MM.1S (cell line): ENCODE data around the gene DACT2.

Experiments used
- DNase-seq: peaks from one replicate; pipeline ENCODE4 v3.0.0-alpha.2; 2015
- H2AFZ ChIP-seq: fragments of 300-600 bp; sonication (generic); 2 replicates; pipeline ENCODE4 v1.6.0; 2016; ENCODE audit warnings: antibody characterized with exemption, low read length
- H3F3A ChIP-seq: fragments of 300-600 bp; sonication (generic); 2 replicates; pipeline ENCODE4 v1.6.1; 2016; ENCODE audit warnings: mild to moderate bottlenecking, antibody characterized with exemption, low read length, moderate library complexity, mixed read lengths; ENCODE audit not compliant: insufficient read depth
- H3K27ac ChIP-seq: fragments of 300-600 bp; sonication (generic); 2 replicates; pipeline ENCODE4 v1.5.1; 2016; ENCODE audit warnings: mild to moderate bottlenecking, low read length
- H3K27me3 ChIP-seq: fragments of 300-600 bp; sonication (generic); replicated peaks from 2 replicates; pipeline ENCODE4 v1.6.0; 2016; ENCODE audit warnings: low read length; ENCODE audit not compliant: insufficient read depth
- H3K36me3 ChIP-seq: fragments of 300-600 bp; sonication (generic); replicated peaks from 2 replicates; pipeline ENCODE4 v1.6.1; 2016; ENCODE audit warnings: mild to moderate bottlenecking, low read length, mixed read lengths; ENCODE audit not compliant: insufficient read depth
- H3K4me1 ChIP-seq: fragments of 300-600 bp; sonication (generic); 2 replicates; pipeline ENCODE4 v1.6.1; 2016; ENCODE audit warnings: low read length, mixed read lengths
- H3K4me2 ChIP-seq: fragments of 300-600 bp; sonication (generic); 2 replicates; pipeline ENCODE4 v1.6.0; 2016; ENCODE audit warnings: low read depth, low read length
- H3K4me3 ChIP-seq: fragments of 300-600 bp; sonication (generic); 2 replicates; pipeline ENCODE4 v1.5.1; 2016; ENCODE audit warnings: low read length, mixed read lengths
- H3K79me2 ChIP-seq: fragments of 300-600 bp; sonication (generic); 2 replicates; pipeline ENCODE4 v1.6.1; 2016; ENCODE audit warnings: mixed run types, low read length, mixed read lengths
- H3K9ac ChIP-seq: fragments of 300-600 bp; sonication (generic); 2 replicates; pipeline ENCODE4 v1.6.1; 2016; ENCODE audit warnings: low read length, mixed read lengths
- H3K9me2 ChIP-seq: fragments of 300-600 bp; sonication (generic); replicated peaks from 2 replicates; pipeline ENCODE4 v1.6.1; 2016; ENCODE audit warnings: mild to moderate bottlenecking, low read length, mixed read lengths; ENCODE audit not compliant: insufficient read depth
- H3K9me3 ChIP-seq: fragments of 300-600 bp; sonication (generic); replicated peaks from 2 replicates; pipeline ENCODE4 v1.6.1; 2016; ENCODE audit warnings: mild to moderate bottlenecking, low read length, mixed read lengths; ENCODE audit not compliant: insufficient read depth
- H4K20me1 ChIP-seq: fragments of 300-600 bp; sonication (generic); 2 replicates; pipeline ENCODE4 v1.6.1; 2016; ENCODE audit warnings: mild to moderate bottlenecking, low read length, moderate library complexity, mixed read lengths; ENCODE audit not compliant: insufficient read depth
- CTCF ChIP-seq: fragments of 300-600 bp; sonication (generic); IDR thresholded peaks from 2 replicates; pipeline ENCODE4 v1.5.1; 2016; ENCODE audit warnings: antibody characterized with exemption, low read length, mixed read lengths
- EZH2 ChIP-seq: fragments of 300-600 bp; sonication (generic); optimal IDR thresholded peaks from 2 replicates; pipeline ENCODE3; 2017; ENCODE audit warnings: low read depth, mild to moderate bottlenecking, antibody characterized with exemption, low read length, mixed read lengths
- EZH2phosphoT487 ChIP-seq: fragments of 300-600 bp; sonication (generic); IDR thresholded peaks from 2 replicates; pipeline ENCODE4 v1.6.1; 2018; ENCODE audit warnings: antibody characterized with exemption, low read length

DACT2 gene

GRCh38 chr6:168330403-168330802 lies 10.8 kb upstream of the DACT2 start:
- Histone ChIP-seq H3K4me3 (no peak overlapping the region), H3K4me2 (no peak overlapping the region), H3K4me1 (no peaks in the 10 kb centered on the region), H2AFZ (no peak overlapping the region), H3K9me3 (no peaks in the 10 kb centered on the region), H3K36me3 (no peaks in the 10 kb centered on the region), H4K20me1 (no peaks in the 10 kb centered on the region), H3K27ac (no peak overlapping the region), H3F3A (no peaks in the 10 kb centered on the region), H3K27me3 (no peaks in the 10 kb centered on the region), H3K9ac (no peak overlapping the region), H3K9me2 (no peaks in the 10 kb centered on the region), H3K79me2 (no peaks in the 10 kb centered on the region)
- no peak for DNase-seq
- TF ChIP-seq EZH2phosphoT487 (no peak), CTCF (no peak), EZH2 (no peak)

GRCh38 chr6:168328086-168328485 lies 8.5 kb upstream of the DACT2 start:
- H3K36me3 ChIP-seq = no peaks in the 10 kb centered on the region
- H3K27me3 ChIP-seq = no peaks in the 10 kb centered on the region
- H3K4me3 ChIP-seq = no peak overlapping the region
- H3K4me2 ChIP-seq = no peak overlapping the region
- no peaks in the 10 kb centered on the region for H3K4me1 ChIP-seq
- no peaks in the 10 kb centered on the region for H3F3A ChIP-seq
- H3K9ac ChIP-seq = no peak overlapping the region
- no peaks in the 10 kb centered on the region for H3K9me3 ChIP-seq
- H4K20me1 ChIP-seq = no peaks in the 10 kb centered on the region
- H3K9me2 ChIP-seq = no peaks in the 10 kb centered on the region
- H2AFZ ChIP-seq = no peak overlapping the region
- H3K27ac ChIP-seq = no peak overlapping the region
- no peak for DNase-seq
- no peaks in the 10 kb centered on the region for H3K79me2 ChIP-seq
- TF ChIP-seq CTCF (no peak), EZH2 (no peak), EZH2phosphoT487 (no peak)

GRCh38 chr6:168326294-168327261 lies 7.0 kb upstream of the DACT2 start:
- Histone ChIP-seq H3K27me3 (no peaks in the 10 kb centered on the region), H3K4me3 (no peak overlapping the region), H2AFZ (no peak overlapping the region), H3K9me2 (no peaks in the 10 kb centered on the region), H3K79me2 (no peaks in the 10 kb centered on the region), H3F3A (no peaks in the 10 kb centered on the region), H3K4me2 (no peak overlapping the region), H4K20me1 (no peaks in the 10 kb centered on the region), H3K4me1 (no peaks in the 10 kb centered on the region), H3K36me3 (no peaks in the 10 kb centered on the region), H3K9ac (no peak overlapping the region), H3K27ac (no peak overlapping the region), H3K9me3 (no peaks in the 10 kb centered on the region)
- no peak for TF ChIP-seq CTCF
- DNase-seq = no peak
